NCI-H2107 treated with DMSO at 0.1 percent for 48 hours (cell line): ENCODE results near the gene IGF2R.
"Not testable (repeated sequence)": the region's sequence is repeated elsewhere in the genome, so short reads cannot be mapped to it uniquely, and the experiment has no call there.

Experiments used
- DNase-seq: peaks from one replicate; lab custom pipeline; 2025; ENCODE audit not compliant: unreplicated experiment; lab: John Stamatoyannopoulos, UW

IGF2R gene

DNA sequence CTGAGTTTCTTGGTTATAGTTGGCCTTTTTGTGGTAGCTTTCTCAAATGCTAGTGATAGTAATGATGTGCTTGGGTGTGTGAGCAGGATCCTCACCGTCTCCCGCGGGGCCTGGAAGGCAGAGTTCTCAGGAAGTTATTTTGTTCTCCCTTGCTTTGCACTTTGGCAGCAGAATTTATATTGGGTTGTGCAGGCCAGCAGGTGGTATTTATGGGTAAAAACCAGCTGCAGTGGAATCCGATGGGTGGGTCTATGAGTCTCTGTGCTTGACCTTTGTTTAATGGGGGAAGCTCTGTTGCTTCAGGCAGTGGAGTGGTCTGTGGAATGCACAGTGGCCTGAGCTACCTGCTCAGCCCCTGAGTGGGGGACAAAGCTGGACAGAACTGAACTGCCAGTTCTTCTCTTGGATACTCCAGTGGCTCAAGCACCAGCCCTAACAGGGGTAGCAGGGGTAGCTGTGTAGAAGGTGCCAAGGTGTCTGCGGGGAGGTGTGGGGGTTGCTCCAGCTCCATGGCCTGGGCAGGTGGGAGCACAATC is 27.3 kb downstream of the IGF2R start:
- DNase-seq: no peak

- DNase-seq: no peak
These were observed 28.0 kb downstream of the IGF2R start for GRCh38 chr6:159996626-159997497.

DNA sequence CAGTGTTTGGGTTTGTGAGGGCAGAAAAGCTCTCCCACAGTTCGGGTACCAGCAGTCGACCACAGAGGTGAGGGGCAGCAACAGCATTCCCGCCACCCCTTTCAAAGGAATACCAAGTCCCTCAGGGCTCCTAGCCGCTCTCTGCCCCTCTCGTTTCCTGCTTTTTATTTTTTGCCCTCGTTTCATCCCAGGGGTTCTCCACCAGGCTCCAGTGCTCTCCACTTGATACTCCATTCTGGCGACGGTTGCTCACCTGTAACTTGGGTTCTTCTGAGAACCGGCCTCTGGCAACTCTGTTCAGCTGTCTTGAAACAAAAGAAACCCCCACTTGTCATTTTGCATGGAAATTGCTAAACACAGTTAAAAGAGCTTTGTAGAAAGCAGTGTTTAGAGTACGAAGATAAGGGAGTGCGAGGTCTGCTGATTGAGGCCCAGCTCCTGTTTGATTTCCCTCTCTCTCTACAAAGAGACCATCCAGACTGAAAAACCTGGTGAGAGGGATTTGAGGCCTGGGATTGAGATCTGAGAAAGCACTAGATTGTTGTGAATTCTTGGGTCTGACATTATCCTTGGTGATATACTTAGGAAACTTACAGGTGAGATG is 28.7 kb downstream of the IGF2R start:
- DNase-seq: no peak

GRCh38 chr6:159998538-159998937 is 29.7 kb downstream of the IGF2R start:
- no peak for DNase-seq

DNA sequence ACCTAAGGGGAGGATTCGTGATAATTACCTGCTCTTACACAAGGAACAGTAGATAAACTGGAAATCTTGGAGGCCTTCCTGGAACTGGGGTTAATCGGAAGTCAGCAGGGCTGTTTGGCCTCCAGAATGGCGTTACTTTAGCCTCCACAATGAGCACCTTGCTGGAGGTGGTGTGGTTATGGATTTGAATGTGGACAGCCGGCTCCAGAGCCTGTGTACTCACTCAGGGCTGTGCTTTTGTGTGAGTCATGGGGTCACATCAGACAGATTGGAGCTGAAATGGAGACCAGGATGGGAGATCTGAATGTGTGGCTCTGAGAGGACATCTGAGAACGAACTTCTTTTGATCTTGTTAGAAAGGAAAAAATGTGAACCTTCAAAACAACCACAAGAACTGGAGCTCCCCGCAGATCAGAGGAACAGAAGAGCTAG is 30.4 kb downstream of the IGF2R start:
- DNase-seq: no peak

DNA sequence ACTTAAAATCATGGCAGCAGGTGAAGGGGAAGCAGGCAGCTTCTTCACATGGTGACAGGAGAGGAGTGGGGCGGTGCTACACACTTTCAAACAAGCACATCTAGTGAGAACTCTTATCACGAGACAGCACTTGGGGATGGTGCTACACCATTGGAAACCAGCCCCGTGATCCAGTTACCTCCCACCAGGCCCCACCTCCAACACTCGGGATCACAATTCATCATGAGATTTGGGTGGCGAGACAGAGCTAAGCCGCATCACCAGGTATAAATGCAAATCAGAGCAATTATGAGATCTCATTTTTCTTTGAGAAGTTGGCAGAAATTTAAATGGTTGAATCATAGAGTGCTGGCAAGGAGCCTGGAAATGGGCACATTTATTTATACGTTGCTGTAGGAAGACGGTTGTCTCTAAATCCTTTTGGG is 31.4 kb downstream of the IGF2R start:
- no peak for DNase-seq

GRCh38 chr6:160000893-160001427 is 32.1 kb downstream of the IGF2R start:
- DNase-seq: not testable (repeated sequence)

DNA sequence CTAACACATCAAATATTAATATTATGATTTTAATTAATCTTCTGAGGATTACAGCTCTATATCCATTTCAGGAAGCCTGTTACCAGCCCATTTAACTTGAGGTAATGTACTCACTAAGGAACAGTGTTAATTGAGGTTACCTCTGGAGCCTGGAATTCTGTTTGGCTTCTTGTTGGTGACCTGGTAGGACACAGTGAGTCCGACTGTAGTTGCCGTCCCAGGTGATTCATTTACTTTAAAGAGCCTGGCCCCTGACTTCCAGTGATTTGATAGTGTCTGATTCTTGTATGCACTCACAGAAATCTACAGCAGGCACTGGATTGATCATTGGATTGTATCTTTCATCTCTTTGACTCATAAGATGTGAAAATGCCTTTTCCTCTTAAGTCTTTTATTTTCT is 34.0 kb downstream of the IGF2R start:
- no peak for DNase-seq

GRCh38 chr6:160004018-160004417 is 35.1 kb downstream of the IGF2R start:
- DNase-seq: no peak

- DNase-seq: no peak
These were observed 35.7 kb downstream of the IGF2R start for GRCh38 chr6:160004419-160005175.

- no peak for DNase-seq
These were observed 36.3 kb downstream of the IGF2R start for GRCh38 chr6:160005211-160005610.

DNA sequence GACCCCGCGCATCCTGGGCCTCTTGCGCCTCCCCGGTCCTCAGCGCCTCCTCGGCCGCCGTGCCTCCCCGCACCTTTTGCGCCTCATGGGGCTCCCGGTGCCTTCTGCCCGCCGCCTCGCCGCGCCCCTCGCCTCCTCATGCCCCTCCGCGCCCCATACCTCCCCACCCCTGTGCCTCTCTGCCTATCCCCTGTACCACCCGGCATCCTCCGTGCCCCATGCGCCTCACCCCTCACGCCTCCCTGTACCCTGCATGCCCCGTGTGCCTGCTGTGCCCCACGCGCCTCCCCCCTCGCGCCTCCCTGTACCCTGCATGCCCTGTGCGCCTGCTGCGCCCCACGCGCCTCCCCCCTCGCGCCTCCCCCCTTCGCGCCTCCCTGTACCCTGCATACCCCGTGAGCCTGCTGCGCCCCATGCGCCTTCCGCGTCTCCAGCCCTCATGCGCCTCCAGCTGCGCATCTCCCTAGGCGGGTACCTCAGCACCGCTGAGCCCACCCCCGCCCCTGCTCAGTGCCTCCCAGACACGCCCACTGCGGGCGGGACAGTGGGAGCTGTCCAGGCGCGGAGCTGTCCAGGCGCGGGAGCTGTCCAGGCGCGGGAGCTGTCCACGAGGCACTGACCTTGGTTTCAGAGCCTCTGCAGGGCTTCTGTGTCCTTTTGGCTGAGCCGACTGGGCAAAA is 37.1 kb downstream of the IGF2R start:
- DNase-seq: no peak

DNA sequence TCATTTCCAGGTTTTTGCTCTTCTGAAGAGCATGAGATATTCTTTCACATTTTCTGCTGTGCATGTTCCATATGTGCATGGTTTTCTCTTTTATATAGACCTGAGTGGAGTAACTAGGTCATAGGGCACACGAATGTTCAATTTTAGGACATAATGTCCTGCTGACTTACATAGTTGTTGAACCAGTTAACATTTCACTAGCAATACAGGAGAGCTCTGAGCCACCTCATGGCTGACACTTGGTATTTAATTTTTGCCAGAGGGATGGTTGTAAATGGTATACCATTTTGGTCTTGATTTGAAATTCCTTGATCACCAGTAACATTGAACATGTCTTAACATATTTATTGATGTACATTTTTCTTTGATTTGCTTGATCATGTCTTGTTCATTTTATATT is 38.3 kb downstream of the IGF2R start:
- DNase-seq: no peak

- no peak for DNase-seq
These were observed 38.7 kb downstream of the IGF2R start for GRCh38 chr6:160007611-160008010.

GRCh38 chr6:160010067-160010466 is 41.2 kb downstream of the IGF2R start:
- no peak for DNase-seq

GRCh38 chr6:160013987-160014868 is 45.3 kb downstream of the IGF2R start:
- DNase-seq: peak; percentile 46

DNA sequence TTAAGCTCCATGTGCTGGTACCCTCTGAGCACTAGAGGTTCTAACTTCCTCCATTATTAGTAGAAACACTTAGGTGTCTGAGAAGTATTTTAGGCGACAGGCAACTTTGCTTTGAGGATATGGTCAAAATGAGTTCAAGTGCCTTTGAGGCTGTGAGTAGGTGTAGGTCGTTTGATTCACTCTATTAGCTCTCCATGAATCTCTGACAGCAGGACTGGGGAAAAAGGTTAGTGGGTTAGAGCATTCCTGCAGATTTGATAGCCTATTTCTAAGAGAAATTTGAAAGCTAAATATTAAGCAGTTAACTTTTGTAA is 45.9 kb downstream of the IGF2R start:
- DNase-seq: no peak

DNA sequence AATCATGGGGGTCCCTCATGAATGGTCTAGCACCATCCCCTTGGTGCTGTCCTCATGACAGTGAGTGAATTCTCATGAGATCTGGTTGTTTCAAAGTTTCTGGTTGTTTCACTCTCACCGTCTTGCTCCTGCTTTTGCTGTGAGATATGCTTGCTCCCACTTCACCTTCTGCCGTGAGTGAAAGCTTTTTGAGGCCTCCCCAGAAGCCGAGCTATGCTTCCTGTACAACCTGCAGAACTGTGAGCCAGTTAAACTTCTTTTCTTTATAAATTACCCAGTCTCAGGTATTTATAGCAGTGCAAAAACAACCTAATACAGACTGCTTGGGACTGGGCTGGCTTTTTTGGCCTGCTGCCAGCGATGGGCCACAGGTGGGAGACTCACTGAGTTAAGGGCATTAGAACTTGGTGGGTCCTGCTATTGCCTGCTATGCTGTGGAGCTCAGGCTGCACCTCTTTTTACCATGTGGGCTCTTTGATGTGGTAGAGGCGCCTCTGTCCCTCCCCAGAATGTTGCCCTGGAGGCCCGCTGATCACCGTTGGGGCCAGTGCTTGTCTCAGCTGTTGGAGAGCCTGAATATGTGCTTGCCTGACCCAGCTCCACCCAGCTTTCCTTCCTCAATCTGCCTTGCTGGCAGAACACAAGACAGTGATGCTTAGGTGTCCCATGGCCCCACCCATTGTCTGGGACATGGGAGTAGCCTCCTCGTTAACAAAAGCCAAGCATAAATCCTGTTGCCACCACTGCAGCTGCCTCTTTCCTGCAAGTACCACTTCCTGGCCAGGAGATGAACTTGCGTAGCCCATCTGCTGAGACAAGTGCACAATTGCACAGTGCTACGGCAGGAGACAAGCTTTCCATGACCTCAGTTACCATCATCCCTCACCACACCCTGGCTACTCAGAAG is 47.1 kb downstream of the IGF2R start:
- DNase-seq: no peak

- DNase-seq: no peak
These were observed 53.2 kb downstream of the IGF2R start for GRCh38 chr6:160022101-160022500.
